ENCODE measurements around the gene ESRP2.

DNA sequence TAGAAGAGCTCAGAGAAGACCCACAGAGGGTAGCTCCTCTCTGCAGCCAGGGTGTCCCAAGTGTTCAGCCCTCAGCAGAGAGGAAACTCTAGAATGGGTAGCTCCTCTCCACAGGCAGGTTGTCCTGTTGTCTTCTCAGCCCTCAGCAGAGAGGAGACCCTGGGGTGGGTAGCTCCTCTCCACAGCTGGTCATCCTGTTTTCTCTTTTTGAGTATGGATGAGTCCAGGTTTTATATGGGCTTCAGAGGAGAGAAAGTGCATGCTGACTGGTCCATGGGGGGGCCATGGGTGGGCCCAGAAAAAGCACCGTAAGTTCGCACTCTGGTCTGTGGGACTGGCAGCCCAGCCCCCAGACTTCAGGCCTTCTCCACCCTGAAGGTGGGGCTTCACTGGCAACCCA lies 48.4 kb downstream of the ESRP2 start:
- no peak for TF ChIP-seq TGIF2 (CRISPR knock-in tag; IDR thresholded peaks at IDR 0.05)
- no peak for TF ChIP-seq POLR2AphosphoS2 (IDR thresholded peaks at IDR 0.05; ENCODE audit: low read length)
- TF ChIP-seq, protein P1, sequence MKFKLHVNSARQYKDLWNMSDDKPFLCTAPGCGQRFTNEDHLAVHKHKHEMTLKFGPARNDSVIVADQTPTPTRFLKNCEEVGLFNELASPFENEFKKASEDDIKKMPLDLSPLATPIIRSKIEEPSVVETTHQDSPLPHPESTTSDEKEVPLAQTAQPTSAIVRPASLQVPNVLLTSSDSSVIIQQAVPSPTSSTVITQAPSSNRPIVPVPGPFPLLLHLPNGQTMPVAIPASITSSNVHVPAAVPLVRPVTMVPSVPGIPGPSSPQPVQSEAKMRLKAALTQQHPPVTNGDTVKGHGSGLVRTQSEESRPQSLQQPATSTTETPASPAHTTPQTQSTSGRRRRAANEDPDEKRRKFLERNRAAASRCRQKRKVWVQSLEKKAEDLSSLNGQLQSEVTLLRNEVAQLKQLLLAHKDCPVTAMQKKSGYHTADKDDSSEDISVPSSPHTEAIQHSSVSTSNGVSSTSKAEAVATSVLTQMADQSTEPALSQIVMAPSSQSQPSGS (CRISPR knock-in tag; IDR thresholded peaks at IDR 0.05), result no peak
- TF ChIP-seq CHCHD3 (CRISPR knock-in tag; IDR thresholded peaks at IDR 0.05), result no peak
- TF ChIP-seq, protein P2, sequence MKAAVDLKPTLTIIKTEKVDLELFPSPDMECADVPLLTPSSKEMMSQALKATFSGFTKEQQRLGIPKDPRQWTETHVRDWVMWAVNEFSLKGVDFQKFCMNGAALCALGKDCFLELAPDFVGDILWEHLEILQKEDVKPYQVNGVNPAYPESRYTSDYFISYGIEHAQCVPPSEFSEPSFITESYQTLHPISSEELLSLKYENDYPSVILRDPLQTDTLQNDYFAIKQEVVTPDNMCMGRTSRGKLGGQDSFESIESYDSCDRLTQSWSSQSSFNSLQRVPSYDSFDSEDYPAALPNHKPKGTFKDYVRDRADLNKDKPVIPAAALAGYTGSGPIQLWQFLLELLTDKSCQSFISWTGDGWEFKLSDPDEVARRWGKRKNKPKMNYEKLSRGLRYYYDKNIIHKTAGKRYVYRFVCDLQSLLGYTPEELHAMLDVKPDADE (conservative IDR thresholded peaks at IDR 0.05; ENCODE audit: control insufficient read depth, low read depth, low read length), result no peak
- no peak for TF ChIP-seq ZBTB7A (IDR thresholded peaks at IDR 0.05; ENCODE audit: borderline replicate concordance, control insufficient read depth, low read depth, low read length)
- TF ChIP-seq EZH2 (IDR thresholded peaks at IDR 0.05; ENCODE audit: borderline replicate concordance, low read depth, low read length), result no peak
- no peak for TF ChIP-seq CBX8 (IDR thresholded peaks at IDR 0.05; ENCODE audit: borderline replicate concordance, extremely low read depth, low read depth, low read length, poor library complexity, severe bottlenecking)
- TF ChIP-seq, protein P3, sequence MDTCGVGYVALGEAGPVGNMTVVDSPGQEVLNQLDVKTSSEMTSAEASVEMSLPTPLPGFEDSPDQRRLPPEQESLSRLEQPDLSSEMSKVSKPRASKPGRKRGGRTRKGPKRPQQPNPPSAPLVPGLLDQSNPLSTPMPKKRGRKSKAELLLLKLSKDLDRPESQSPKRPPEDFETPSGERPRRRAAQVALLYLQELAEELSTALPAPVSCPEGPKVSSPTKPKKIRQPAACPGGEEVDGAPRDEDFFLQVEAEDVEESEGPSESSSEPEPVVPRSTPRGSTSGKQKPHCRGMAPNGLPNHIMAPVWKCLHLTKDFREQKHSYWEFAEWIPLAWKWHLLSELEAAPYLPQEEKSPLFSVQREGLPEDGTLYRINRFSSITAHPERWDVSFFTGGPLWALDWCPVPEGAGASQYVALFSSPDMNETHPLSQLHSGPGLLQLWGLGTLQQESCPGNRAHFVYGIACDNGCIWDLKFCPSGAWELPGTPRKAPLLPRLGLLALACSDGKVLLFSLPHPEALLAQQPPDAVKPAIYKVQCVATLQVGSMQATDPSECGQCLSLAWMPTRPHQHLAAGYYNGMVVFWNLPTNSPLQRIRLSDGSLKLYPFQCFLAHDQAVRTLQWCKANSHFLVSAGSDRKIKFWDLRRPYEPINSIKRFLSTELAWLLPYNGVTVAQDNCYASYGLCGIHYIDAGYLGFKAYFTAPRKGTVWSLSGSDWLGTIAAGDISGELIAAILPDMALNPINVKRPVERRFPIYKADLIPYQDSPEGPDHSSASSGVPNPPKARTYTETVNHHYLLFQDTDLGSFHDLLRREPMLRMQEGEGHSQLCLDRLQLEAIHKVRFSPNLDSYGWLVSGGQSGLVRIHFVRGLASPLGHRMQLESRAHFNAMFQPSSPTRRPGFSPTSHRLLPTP (IDR thresholded peaks at IDR 0.05; ENCODE audit: borderline replicate concordance, extremely low read depth, insufficient read length), result no peak
- TF ChIP-seq TARDBP (IDR thresholded peaks at IDR 0.05), result no peak
- TF ChIP-seq HNRNPUL1 (IDR thresholded peaks at IDR 0.05; ENCODE audit: low read length), result no peak

Measured in K562 (cell line).